Left renal cortex interstitium (tissue), 4 donors: ENCODE measurements around the gene USE1. TPM values are rescaled to one million over a fixed set of nuclear protein-coding genes. Genes with fewer than 3 reads are reported as not detected.
A peak's percentile ranks its signal among the peaks of the same experiment; 100 is the strongest.

Experiments used
- DNase-seq, 4 donors: peaks; one replicate each; pipeline ENCODE4 v3.0.0-alpha.2; 2013; ENCODE audit warnings: low read depth in 4 of 4, low spot score in 2 of 4, missing footprints in 1 of 4
- polyA plus RNA-seq, 4 donors: library from polyadenylated mRNA; unstranded; fragments of 120-200 nt; gene quantifications; one replicate each; pipeline ENCODE4 v1.2.1, GENCODE V29; 2013; ENCODE audit not compliant: insufficient read length in 4 of 4

USE1 gene
- polyA plus RNA-seq, 4 donors = 27.1 to 37.3 (median 31.3) TPM

DNA sequence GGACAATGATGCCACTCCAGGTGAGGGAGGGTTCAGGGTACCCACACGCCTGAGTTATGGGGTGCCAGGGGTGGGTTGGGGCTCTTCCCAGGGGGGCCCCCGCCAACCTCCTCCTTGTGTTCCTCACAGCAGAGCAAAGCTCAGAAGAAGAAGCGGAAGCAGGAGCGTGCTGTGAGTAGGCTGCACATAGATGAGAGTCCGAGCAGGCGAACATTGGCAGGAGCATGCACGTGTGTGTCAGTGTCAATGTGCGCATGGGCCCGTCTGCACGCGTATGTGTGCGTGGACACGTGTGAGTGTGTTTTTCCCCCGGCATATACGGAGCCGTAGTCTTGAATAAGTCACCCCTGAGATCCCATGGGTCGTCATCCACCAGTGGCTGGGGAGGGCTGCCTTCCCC, 12.4 kb upstream of the USE1 start:
- DNase-seq = no peak

DNA sequence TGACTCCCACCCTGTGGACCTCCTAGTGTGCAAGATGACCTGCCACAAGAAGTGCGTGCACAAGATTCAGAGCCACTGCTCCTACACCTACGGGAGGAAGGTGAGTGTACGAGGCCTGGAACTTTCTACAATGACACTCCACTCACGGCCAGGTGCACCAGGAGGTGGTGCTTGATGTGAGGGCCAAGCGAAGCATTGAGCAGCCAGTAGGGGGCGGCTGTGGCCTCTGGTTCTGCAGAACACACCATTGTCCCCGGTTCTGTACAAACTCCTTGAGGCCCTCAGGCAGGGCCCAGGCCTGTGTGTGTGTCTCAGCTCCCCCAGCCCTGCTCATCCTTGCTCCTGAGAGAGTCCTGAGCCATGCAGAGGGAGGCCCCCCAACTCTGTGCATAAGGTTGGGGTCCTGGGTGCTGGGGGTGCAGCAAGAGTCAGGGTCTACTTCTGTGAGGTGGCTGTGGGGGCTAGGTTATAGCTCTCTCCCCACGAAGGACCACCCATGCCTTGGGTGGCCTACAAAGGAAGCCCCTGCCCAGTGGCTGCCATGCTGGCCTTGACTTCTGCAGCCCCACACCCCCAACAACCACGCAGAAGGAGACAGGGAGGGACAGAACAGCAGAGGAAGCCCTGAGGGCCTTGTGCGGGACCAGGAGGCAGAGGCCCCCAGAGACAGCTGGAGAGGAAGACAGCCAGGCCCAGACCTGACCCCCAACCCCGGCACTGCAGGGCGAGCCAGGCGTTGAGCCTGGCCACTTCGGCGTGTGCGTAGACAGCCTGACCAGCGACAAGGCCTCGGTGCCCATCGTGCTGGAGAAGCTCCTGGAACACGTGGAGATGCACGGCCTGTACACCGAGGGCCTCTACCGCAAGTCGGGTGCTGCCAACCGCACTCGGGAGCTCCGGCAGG, 9.7 kb upstream of the USE1 start:
- DNase-seq = no peak

DNA sequence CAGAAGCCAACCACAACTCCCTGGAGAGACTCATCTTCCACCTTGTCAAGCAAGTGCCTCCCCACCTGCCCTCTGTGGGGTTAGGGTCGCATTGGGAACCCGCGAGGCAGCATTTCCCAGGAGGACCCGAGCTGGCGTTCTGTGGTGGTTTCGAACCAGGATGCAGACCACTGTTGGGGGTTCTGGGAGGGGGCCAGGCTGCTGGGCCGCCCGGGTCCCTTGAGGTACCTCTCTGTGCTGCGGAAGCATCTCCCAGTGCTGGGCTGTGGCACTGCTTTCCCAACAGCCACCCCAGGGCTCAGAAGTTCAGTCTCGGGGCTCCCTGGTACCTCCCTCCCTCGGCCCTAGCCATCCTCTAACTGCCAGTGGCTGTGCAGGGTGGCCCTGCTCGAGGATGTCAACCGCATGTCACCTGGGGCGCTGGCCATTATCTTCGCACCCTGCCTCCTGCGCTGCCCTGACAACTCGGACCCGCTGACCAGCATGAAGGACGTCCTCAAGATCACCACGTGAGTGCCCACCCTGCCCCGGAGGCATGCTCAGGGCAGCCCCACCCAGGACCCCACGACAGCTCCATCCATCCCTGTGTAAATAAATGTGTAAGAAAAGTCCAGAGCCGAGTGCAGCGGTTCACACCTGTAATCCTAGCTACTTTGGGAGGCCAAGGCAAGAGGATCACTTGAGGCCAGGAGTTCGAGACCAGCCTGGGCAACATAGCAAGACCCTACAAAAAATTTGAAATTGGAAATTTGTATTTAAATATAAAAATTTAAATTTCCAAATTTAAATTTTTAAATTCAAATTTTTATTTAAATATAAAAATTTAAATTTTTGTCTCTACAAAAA, 8.2 kb upstream of the USE1 start:
- no peak for DNase-seq

DNA sequence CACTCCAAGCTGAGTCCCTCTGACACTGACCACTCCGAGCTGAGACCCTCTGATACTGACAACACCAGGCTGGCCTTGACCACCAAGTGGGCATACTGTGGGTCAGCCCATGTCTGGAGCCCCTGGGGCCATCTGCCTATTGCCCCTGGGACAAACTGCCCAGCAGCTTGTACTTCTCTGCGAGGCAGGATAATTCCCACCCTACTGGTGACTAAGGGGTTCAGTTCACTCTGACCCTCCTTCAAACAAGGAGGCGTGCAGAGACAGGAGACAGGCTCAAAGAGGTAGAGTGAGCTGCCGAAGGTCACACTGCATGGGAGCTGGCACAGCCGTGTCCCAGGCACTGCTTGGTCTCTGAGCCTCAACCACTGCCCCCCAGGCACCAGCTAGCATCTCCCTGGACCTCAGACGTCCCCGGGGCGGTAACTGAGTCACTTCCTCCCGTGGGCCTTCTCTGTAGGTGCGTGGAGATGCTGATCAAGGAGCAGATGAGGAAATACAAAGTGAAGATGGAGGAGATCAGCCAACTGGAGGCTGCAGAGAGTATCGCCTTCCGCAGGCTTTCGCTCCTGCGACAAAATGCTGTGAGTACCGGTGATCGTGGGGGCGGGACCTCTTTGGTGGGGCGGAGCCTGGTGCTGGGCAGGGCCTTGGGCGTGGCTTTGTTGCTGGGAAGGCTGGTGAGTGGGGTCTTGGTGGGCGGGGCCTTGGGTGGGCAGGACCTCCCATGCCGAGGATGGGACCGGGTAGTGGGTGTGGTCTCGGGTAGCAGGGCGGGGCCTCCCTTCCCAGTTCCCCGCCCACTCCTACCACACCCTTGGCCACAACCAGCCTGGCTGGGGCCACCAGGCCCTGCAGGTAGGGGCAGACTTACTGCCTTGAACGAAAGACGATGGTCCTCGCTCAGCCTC, 5.8 kb upstream of the USE1 start:
- no peak for DNase-seq

DNA sequence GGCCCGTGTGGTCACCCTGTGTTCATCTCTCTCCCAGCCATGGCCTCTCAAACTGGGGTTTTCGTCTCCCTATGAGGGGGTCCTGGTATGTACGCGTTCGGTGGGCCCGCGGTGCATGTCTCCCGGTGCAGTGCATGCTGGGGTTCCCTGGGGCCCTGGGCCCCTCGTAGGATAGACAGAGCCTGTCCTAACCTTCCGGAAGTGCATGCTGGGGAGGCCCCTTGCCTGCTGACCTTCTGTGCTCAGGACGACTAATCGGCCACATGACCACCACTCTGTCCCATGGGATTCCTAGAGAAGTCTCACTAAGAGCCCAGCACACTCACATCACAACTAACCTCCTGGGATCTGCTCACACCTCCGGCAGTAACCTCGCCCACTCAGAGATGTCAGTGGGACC, 4.9 kb upstream of the USE1 start:
- no peak for DNase-seq

DNA sequence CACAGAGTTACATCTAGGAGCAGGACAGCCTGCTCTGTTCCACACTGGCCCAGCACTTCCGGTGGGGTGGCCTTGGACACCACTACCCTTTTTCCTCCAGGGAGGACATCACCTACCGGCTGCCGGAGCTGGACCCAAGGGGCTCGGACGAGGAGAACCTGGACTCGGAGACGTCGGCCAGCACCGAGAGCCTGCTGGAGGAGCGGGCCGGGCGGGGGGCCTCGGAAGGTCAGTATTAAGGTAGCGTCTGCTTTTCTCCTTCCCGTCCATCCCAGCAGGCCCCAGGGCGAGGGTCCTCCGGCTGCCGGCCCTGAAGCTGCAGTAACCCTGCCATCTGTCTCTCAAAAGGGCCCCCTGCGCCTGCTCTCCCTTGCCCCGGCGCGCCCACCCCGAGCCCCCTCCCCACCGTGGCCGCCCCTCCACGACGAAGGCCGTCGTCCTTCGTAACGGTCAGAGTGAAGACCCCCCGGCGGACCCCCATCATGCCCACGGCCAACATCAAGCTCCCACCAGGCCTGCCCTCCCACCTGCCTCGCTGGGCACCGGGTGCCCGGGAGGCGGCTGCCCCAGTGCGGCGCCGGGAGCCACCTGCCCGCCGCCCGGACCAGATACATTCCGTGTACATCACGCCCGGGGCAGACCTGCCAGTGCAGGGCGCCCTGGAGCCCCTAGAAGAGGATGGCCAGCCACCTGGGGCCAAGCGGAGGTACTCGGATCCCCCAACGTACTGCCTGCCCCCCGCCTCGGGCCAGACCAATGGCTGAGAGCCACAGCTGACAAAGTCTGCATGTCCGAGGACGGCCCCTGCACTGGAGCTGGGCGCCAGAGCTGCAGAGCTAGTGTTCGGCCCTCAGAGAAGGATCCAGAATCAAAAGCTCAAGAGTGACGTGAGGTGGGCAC, 3.4 kb upstream of the USE1 start:
- no peak for DNase-seq

DNA sequence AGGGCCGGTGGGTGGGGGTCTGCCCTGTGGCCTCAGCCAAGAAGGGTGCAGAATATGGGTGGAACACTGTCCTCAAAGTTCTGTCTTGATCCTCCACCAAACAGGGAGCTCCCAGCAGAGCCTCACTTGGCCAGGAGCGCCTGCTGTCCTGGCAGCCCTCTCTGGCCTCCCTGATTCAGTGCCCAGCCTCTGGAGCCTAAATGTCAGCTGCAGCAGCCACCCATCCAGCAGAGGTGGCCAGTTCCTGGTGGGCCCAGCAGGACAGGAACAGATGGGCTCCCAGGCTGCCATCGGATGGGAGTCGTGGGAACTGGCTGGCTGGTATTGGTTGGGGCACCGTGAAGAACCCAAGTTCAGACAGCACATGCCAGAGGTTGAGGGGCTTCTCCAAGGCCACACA, 1.8 kb upstream of the USE1 start:
- DNase-seq = no peak

DNA sequence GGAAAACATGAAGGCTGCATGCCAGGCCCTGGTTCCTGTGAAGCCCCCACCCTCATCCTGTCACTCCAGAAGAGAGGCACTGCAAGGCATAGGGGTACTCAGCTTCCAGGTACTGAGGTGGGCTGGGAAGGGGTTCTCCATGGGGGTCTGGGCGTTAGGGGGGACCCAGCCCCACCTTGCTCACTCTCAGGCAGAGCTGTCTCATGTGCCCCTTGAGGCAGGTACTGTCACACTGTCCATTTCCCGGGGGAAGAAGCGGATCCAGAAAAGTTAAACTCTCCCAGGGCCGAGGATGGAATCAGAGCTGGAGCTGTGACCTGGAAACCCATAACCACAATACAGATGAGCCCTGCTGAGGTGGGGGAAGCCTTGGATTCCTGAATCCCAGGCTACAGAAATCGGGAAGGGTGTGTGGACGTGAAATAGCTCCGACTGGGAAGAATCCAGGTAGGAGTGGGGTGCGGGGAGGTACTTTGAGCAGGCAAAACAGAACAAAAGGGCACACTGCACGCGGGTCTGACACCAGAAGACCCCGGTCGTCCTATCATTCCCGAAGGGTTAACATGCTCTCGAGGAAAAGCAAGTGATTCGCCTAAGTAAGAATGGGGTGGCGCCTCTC, 540 bp upstream of the USE1 start:
- no peak for DNase-seq

DNA sequence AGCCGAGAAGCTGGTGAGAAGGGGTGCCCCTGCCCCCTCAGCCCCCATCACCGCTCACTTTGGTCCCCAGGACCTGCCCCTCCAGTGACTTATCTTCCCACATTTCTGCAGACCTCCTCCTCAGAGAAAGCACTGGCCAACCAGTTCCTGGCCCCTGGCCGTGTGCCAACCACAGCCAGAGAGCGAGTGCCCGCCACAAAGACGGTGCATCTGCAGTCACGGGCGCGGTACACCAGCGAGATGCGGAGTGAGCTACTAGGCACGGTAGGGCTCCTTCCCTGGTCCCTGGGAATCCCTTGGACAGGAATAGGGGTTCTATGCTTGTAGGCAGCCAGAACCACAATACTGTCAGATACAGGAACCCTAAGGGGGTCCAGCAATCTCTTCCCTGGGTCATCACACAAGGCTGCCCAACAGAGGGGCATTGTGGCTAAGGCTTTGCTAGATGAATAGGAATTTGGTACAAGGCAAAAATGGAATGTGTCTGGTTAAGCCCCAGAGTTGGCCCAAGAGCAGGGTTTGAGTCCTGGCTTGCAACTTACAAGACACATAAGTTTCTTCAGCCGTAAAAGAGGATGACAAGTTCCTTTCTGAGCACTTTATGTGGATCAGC, 1.0 kb downstream of the USE1 start:
- DNase-seq = no peak

DNA sequence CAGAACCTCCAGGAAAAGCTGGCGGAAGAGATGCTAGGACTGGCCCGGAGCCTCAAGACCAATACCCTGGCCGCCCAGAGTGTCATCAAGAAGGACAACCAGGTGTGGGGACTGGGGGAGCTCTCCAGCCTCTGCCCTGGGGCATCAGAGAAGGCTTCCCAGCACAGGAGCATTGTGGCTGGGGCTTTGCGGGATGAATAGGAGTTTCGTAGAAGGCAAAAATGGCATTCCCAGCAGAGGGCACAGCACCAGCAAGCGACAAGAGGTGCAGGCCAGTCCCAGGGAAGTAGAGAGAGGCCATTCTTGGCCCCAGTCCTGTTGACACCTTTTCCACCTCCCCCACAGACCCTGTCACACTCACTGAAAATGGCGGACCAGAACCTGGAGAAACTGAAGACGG, 4.1 kb downstream of the USE1 start:
- no peak for DNase-seq

DNA sequence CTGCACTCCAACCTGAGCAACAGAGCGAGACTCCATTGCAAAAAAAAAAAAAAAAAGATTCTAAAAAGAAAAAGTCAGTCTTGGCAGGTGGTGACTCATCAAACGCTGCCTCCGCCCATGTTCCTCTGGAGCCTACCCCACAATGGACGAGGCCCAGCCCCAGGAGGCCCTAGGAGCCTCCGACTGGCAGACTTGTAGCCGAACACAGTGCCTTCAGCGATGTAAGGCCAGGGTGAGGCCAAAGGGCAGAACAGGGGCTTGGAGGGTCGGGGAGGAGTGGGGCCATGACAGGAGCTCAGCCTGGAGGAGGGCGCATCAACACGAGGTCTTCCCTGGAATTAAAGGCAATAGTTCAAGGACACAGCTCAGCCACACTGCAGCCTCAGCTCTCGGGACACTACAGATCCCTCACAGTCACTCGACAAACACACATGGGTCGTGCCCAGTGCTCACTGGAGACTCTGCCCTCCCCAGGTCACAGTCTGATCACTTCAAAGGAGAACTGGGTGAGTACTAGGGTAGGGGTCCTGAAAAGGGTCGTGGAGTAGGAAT, 5.1 kb downstream of the USE1 start:
- no peak for DNase-seq

DNA sequence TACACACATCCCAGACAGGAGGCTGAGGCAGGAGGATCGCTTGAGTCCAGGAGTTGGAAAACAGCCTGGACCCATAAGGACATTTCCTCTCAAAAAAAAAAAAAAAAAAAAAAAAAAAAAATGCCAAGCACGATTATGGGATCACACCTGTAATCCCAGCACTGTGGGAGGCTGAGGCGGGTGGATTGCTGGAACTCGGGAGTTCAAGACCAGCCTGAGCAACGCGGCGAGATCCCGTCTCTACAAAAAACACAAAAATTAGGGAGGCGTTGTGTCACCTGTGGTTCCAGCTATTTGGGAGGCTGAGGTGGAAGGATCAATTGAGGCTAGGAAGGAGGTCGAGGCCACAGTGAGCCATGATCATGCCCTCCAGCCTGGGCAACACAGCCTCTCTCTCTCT, 9.9 kb downstream of the USE1 start:
- no peak for DNase-seq

DNA sequence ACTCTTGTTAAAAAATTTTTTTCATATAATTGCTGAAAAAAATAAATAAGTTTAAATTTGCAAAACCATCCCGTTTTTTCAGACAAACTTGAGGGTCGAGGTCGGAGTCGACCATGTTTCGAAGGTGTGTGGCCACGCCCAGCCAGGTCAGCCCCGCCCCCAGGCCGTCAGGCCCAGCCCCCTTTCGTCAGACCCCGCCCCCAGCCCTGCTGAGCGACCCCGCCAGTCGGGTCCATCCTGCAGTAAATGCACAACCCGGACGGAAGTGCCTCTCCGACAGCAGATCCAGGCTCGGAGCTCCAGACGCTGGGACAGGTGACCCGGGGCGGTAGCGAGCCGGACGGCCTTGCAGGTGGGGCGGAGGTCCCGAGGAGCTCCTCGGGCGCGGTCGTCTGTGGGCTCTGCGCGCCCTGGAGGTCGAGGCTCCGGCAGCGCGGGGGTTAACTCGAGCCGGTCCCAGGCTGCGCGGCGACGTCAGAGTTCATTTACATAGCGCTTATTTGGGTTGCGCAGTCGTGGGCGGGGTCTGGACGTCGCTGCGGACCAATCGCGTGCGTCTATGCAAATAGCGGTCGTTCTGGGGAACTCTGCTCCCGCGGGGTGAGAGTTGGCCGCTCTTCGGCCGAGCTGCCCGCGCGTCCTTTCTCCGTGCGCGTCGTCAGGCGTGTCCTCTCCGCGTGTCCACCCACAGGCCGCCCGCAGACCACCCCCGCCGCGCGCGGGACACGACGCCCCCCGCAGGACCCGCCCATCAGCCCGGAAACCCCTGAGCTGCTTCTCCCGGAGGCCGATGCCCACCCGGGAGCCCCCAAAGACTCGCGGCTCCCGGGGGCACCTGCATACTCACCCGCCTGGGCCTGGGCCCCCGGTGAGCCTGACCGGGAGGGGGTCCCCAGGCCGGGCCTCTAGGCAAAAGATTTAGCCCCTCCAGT, 11.1 kb downstream of the USE1 start, which contains the start of gene OCEL1:
TSS of gene OCEL1 (plus strand) at position 225 of the 932 bp plus-strand sequence. CDS start at position 247, 22 bp downstream.
- DNase-seq = peak; percentile 91 to 96 (median 96)

DNA sequence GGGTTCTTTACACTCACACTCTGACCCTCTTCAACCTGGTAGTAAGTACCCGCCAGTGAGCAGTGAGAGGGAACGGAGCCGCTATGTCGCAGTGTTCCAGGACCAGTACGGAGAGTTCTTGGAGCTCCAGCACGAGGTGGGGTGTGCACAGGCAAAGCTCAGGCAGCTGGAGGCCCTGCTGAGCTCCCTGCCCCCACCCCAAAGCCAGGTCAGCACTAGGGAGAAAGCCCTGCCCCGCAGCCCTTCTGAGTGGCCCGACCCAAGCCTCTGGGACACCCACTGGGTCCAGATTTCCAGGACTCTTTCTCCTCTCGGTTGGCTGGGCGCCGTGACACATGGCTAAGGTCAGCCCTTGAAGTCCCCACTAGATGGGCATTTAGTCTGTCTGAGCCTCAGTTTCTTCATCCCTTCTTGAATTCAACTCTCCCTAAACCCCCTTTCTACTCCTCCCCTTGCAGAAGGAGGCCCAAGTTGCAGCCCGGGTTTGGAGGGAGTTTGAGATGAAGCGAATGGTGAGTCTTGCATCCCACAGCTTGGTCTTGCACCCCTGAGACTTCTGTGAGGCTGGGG, 12.7 kb downstream of the USE1 start:
- DNase-seq = no peak

DNA sequence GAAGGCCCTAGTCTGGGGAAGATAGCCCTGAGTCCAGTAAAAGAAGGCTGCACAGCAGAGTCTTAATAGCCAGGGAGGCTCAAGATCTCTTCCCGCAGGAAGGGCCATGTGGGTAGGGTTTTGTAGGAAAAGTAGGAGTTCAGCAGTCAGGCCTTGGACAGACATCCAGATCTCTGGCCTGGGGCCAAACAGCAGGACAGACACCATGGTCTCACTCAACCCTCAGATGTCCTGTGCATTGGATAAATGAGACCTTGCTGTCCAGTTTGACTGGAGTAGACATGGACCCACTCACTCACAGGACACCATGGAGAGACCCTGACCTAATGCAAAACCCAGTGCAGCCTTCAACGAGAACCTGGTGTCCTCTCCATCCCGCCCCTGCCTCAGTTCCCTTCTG, 14.7 kb downstream of the USE1 start:
- no peak for DNase-seq

DNA sequence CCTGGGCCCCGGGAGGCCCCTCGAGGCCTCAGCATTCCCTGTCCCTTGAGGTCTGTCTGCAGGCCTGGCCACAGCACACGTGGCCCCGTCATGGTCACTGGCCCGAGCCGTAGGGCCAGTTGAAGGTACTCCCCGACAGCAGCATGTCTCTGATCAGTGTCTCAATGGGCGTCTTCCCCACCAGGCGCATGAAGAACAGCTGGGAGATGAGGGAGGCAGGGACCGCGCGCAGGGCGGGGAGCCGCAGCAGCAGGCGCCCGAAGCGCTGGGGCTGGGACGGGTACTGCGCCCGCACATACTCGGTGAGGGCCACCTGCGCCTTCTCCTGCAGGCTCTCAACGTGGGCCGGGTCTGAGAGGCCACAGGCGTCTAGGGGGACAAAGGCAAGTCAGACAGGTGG, 17.1 kb downstream of the USE1 start:
- no peak for DNase-seq

DNA sequence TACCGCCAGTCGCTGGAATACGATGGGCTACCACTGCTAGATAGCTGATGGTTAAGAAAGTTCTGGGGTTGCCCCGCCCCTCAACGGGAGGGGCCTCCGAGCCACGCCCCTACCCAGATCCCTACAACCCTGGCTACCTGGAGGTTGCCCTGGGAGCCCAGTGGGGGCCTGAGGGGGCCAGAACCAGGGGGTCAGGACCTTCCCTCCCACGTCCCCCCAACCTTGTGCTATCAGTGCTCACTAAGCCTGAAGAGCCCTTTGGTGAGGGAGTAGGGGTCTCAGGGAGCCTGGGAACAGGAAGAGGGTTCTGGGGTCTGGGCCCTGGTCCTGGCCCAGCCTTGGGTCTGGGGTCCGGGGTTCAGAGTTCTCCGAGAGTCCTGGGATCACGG, 19.7 kb downstream of the USE1 start:
- no peak for DNase-seq
